NK-92 (cell line): ENCODE results near the gene PTTG2.

ENCODE experiments used
- DNase-seq: peaks from one replicate; lab custom pipeline; 2025; ENCODE audit not compliant: unreplicated experiment; lab: John Stamatoyannopoulos, UW

The PTTG2 gene

DNA sequence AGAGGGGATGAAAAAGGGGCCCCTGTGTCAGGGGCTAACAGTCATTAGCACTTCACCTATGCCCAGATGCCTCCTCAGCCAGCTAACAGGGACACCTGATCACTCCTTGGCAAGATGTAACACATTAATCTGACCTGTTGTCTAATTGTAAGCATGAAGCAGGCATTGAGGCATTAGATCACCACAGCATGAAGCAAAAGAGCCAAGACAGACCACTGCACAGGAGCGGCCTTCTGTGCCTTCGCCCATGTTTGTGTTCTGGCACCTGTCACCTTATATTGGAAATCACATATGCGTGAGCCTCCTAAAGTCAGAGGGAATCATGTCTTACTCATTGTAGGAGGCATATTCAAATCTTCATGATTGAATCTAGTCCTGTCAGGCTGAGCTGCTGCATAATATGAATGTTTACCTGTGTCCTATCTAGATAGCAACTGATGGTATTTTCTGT is 48.4 kb downstream of the PTTG2 start:
- no peak for DNase-seq

DNA sequence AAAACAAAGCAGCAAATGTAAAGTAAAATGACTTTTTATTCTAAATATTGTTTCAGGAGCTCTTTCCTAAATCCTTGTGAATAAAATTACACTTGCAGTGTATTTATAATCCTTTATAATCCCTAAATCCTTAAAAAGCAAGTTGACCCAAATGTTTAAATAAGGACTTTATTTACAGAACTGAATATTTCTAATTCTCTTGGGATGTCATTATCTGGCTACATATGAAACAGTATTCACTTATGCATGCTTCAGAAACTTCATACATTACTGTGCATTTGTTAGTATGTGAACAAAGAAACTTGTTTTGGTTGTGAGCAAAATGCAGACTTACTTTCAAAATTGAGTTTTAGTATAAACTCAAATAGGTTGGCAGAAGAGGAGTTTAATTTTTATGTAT is 49.2 kb downstream of the PTTG2 start:
- no peak for DNase-seq

DNA sequence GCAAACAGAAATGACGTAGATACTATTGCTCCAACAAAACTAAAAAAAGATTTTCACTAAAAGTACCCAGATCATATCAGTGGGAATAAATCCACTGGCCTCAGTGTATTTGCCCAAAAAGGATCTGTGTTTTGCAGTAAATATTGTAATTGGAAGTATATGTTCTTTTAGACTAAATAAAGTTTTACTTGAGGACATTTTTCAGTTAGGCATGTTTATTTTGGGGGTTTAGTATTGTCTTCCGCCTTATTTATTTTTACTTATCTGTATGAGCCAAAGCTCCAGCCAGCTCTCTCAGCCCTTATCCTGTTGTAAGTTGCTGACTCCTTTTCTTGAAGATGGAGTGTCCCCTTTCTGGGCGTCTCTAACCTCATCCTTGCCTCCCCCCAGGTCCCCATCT is 49.8 kb downstream of the PTTG2 start:
- DNase-seq, result no peak
